ENCODE measurements around the gene TF. TPM values are rescaled to one million over a fixed set of nuclear protein-coding genes. Genes with fewer than 3 reads are reported as not detected.
A peak's percentile ranks its signal among the peaks of the same experiment; 100 is the strongest.

The TF gene
- total and polyA plus RNA-seq, 4 donors: 0.75 to 7.4 (median 1.6) TPM

DNA sequence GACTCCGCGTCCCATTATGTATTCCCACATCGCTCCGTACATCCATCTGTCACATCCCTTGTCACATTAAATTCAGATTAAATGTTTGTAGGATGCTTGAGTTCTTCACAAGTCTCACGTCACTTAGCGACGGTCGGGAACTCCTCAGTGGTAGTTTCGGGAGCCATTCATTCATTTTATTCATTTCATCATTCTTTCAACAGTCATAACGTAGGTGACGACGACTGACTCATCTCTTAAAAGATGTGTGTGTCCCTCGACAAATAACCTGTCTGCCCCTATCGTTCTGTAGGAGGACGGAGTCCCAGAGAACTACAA lies 59.1 kb downstream of the TF start:
- Histone ChIP-seq H3K27me3 (ENCODE audit: control insufficient read depth in 1 of 2, insufficient read depth in 2 of 2, low read length in 1 of 2) (no peaks in the 10 kb centered on the region), H3K36me3 (ENCODE audit: control insufficient read depth in 1 of 2, insufficient read depth in 2 of 2, low read length in 1 of 2) (no peaks in the 10 kb centered on the region), H3K9me3 (ENCODE audit: control insufficient read depth, low read length) (no peaks in the 10 kb centered on the region), H3K27ac (ENCODE audit: low read depth in 1 of 2, low read length in 2 of 2) (no peak overlapping the region), H3K4me1 (ENCODE audit: control insufficient read depth in 1 of 2, insufficient read depth in 2 of 2, low read length in 2 of 2) (no peaks in the 10 kb centered on the region), H3K4me3 (ENCODE audit: low read length in 2 of 2) (peak overlapping the region; percentile 32 to 71)
- WGBS, 2 donors: 3 to 7% methylated on average over 15 of the region's 15 CpGs
- ATAC-seq (ENCODE audit: low FRiP score): no peak
- no peak for DNase-seq
- intact Hi-C loops (cut with DNase I): no loop called here

DNA sequence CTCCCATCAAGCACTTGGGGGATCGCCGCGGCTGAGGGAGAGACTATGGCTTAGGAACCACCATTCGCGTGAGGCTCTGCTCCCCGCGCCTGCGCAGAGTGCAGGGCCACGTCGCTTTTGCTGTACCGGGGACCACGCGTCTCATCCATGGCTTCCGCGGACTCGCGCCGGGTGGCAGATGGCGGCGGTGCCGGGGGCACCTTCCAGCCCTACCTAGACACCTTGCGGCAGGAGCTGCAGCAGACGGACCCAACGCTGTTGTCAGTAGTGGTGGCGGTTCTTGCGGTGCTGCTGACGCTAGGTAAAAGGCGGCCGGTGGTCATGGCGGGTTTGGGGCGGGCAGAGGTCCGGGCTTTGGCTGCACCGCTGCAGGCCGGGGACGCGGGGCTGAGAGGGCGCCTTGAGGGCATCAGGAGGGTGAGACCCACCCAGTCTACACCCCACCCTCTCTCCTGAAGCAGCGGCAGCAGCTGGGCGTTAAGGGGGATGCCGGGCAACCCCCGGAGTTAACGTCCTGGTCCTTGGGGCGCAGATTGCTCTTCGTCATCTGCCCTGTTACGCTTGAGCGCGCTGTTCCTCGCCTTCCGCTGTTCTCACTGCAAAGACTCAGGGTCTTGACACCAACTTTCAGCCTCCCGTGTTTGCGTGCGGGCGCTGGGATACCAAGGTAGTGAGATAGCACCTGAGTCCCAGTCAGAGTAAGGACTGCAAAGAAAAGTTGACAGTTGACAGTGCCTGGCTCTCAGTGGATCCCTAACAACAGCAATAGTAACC lies 59.7 kb downstream of the TF start, which contains the start of gene SRPRB:
Gene SRPRB, plus strand, starts transcription at position 114 of the 774 bp plus-strand sequence. Its CDS starts 34 bp downstream, at position 148.
- peak; percentile 100 for ATAC-seq (ENCODE audit: low FRiP score)

DNA sequence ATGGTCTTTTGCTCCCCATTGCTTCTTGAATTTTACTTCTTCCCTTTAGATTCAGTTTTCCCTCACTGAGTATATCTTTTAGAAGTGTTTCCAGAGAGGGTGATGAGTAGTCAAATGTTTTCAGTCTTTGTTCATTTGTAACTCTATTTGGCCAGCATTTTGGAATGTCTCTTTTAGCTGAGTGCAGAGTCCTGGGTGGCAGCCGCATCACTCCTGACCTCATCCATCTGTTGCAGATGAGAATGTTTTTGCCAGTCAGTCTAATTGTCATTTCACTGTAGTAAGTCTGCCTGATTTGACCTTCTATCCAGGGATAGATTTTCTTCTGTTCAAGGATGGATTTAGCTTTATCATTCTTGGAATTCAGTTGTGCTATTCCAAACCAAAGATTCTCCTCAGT lies 66.7 kb downstream of the TF start:
- Histone ChIP-seq H3K36me3 (ENCODE audit: control insufficient read depth in 1 of 2, insufficient read depth in 2 of 2, low read length in 1 of 2) (peaks cover 2 to 9% of the 10 kb centered on the region in 2 donors), H3K27ac (ENCODE audit: low read depth in 1 of 2, low read length in 2 of 2) (no peak overlapping the region), H3K4me3 (ENCODE audit: low read length in 2 of 2) (no peak overlapping the region), H3K9me3 (ENCODE audit: control insufficient read depth, low read length) (no peaks in the 10 kb centered on the region), H3K4me1 (ENCODE audit: control insufficient read depth in 1 of 2, insufficient read depth in 2 of 2, low read length in 2 of 2) (no peaks in the 10 kb centered on the region), H3K27me3 (ENCODE audit: control insufficient read depth in 1 of 2, insufficient read depth in 2 of 2, low read length in 1 of 2) (no peaks in the 10 kb centered on the region)
- no peak for ATAC-seq (ENCODE audit: low FRiP score)
- DNase-seq: no peak
- intact Hi-C loops (cut with DNase I): loop anchor here (10.0 kb wide), 2 partner anchors 242 to 402 kb away; no protein-coding TSS in a partner anchor
- WGBS, 2 donors: 61 to 67% methylated on average over 1 of the region's 1 CpG

More for the DNA sequence above, 59.7 kb downstream of the TF start, which contains the start of gene SRPRB:
- no peaks in the 10 kb centered on the region for H3K9me3 ChIP-seq (ENCODE audit: control insufficient read depth, low read length)
- H3K27ac ChIP-seq (ENCODE audit: low read depth in 1 of 2, low read length in 2 of 2): no peak within 1 kb of the TSS
- peaks cover 0 to under 1% of the 10 kb centered on the region in 2 donors for H3K36me3 ChIP-seq (ENCODE audit: control insufficient read depth in 1 of 2, insufficient read depth in 2 of 2, low read length in 1 of 2)
- no peaks in the 10 kb centered on the region for H3K4me1 ChIP-seq (ENCODE audit: control insufficient read depth in 1 of 2, insufficient read depth in 2 of 2, low read length in 2 of 2)
- 0 to 1% methylated on average over 53 of the region's 53 CpGs for WGBS, 2 donors
- peak; percentile 97 to 98 for DNase-seq
- peak within 1 kb of the TSS; percentile 70 to 71 for H3K4me3 ChIP-seq (ENCODE audit: low read length in 2 of 2)
- intact Hi-C loops (cut with DNase I): no loop called here
- no peaks in the 10 kb centered on the region for H3K27me3 ChIP-seq (ENCODE audit: control insufficient read depth in 1 of 2, insufficient read depth in 2 of 2, low read length in 1 of 2)

DNA sequence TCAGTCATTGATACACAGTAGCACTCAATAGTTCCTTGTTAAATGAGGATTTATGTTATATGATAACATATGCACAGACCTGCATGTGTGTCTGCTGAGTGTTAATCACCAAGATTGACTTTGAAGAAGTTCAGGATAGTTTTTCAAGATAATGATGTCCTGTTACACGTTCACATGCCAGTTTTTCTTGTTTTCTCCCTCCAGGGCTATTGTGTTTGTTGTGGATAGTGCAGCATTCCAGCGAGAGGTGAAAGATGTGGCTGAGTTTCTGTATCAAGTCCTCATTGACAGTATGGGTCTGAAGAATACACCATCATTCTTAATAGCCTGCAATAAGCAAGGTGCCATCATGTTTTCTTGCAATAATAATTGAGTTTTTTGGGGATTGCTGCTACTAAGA lies 69.2 kb downstream of the TF start:
- H3K36me3 ChIP-seq (ENCODE audit: control insufficient read depth in 1 of 2, insufficient read depth in 2 of 2, low read length in 1 of 2): peaks cover 6 to 9% of the 10 kb centered on the region in 2 donors
- WGBS, 2 donors: 82 to 86% methylated on average over 2 of the region's 2 CpGs
- intact Hi-C loops (cut with DNase I): loop anchor here (10.0 kb wide), 2 partner anchors 239 to 399 kb away; no protein-coding TSS in a partner anchor

DNA sequence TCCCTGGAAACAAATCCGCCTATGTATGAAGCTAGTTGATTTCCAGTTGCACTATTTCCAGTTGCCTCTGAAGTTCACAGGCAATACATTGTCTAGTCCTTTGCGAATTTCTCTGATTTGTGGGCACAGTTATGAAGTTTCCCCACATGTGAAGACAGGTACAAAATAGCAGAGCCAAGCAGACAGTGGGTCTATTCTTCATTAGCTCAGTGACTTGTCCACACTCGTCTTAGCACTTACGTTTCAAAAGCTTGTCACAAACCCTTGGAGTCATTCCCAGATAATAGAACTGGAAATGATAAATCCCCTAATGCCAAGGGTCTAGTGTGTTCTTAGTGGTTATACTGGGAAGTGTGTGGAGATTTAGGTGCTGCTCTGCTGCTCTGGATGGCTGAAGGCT lies 73.9 kb downstream of the TF start:
- Histone ChIP-seq H3K27ac (ENCODE audit: low read depth in 1 of 2, low read length in 2 of 2) (no peak overlapping the region), H3K4me3 (ENCODE audit: low read length in 2 of 2) (no peak overlapping the region), H3K9me3 (ENCODE audit: control insufficient read depth, low read length) (no peaks in the 10 kb centered on the region), H3K36me3 (ENCODE audit: control insufficient read depth in 1 of 2, insufficient read depth in 2 of 2, low read length in 1 of 2) (peaks cover 6 to 7% of the 10 kb centered on the region in 2 donors), H3K27me3 (ENCODE audit: control insufficient read depth in 1 of 2, insufficient read depth in 2 of 2, low read length in 1 of 2) (no peaks in the 10 kb centered on the region), H3K4me1 (ENCODE audit: control insufficient read depth in 1 of 2, insufficient read depth in 2 of 2, low read length in 2 of 2) (no peaks in the 10 kb centered on the region)
- intact Hi-C loops (cut with DNase I): no loop called here
- ATAC-seq (ENCODE audit: low FRiP score) (no peak), DNase-seq (no peak)
- 89 to 91% methylated on average over 4 of the region's 4 CpGs for WGBS, 2 donors

More for the DNA sequence above, 69.2 kb downstream of the TF start:
- Histone ChIP-seq H3K27ac (ENCODE audit: low read depth in 1 of 2, low read length in 2 of 2) (no peak overlapping the region), H3K4me1 (ENCODE audit: control insufficient read depth in 1 of 2, insufficient read depth in 2 of 2, low read length in 2 of 2) (no peaks in the 10 kb centered on the region), H3K9me3 (ENCODE audit: control insufficient read depth, low read length) (no peaks in the 10 kb centered on the region), H3K27me3 (ENCODE audit: control insufficient read depth in 1 of 2, insufficient read depth in 2 of 2, low read length in 1 of 2) (no peaks in the 10 kb centered on the region), H3K4me3 (ENCODE audit: low read length in 2 of 2) (no peak overlapping the region)
- ATAC-seq (ENCODE audit: low FRiP score) (no peak), DNase-seq (no peak)

DNA sequence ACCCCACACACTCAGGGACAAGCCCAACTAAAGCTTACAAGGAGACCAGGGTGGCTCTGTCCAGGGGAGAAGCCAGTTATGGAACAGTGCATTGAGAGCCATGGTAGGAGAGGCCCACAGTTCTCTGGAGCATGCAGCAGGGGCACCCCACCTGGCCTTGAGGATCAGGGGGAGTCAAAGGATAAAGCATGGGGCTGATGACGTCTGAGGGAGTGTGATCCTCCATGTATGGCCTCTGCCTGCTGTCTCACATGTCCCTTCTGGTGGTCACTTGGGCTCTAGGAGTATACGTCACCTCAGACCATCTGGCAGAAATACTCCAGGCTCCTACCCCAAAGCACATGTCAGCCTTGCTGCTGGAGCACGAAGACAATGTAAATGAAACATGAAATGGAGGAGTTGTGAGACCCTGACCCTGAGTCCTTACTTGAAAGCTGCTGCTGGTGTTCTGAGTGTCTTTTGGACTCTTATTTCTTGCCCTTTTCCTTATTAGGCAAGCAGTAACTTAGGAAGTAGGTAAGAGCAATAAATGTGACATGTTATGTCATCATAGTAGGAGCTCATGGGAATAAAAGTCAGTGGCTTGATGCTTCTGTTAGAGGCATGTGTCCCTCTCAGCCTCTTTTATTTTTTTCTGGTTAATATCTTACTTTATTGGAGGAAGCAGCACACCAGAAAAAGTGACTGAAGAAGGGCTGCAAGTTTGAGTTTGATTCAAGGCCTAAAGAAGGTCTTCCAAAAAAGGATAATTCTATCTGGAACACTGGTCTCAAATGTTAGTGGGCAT lies 74.9 kb downstream of the TF start:
- no peak overlapping the region for H3K4me3 ChIP-seq (ENCODE audit: low read length in 2 of 2)
- ATAC-seq (ENCODE audit: low FRiP score) (no peak), DNase-seq (no peak)
- 83 to 86% methylated on average over 3 of the region's 3 CpGs for WGBS, 2 donors
- no peak overlapping the region for H3K27ac ChIP-seq (ENCODE audit: low read depth in 1 of 2, low read length in 2 of 2)
- intact Hi-C loops (cut with DNase I): no loop called here
- H3K27me3 ChIP-seq (ENCODE audit: control insufficient read depth in 1 of 2, insufficient read depth in 2 of 2, low read length in 1 of 2): no peaks in the 10 kb centered on the region
- H3K9me3 ChIP-seq (ENCODE audit: control insufficient read depth, low read length): no peaks in the 10 kb centered on the region
- no peaks in the 10 kb centered on the region for H3K4me1 ChIP-seq (ENCODE audit: control insufficient read depth in 1 of 2, insufficient read depth in 2 of 2, low read length in 2 of 2)
- peaks cover 6 to 7% of the 10 kb centered on the region in 2 donors for H3K36me3 ChIP-seq (ENCODE audit: control insufficient read depth in 1 of 2, insufficient read depth in 2 of 2, low read length in 1 of 2)

DNA sequence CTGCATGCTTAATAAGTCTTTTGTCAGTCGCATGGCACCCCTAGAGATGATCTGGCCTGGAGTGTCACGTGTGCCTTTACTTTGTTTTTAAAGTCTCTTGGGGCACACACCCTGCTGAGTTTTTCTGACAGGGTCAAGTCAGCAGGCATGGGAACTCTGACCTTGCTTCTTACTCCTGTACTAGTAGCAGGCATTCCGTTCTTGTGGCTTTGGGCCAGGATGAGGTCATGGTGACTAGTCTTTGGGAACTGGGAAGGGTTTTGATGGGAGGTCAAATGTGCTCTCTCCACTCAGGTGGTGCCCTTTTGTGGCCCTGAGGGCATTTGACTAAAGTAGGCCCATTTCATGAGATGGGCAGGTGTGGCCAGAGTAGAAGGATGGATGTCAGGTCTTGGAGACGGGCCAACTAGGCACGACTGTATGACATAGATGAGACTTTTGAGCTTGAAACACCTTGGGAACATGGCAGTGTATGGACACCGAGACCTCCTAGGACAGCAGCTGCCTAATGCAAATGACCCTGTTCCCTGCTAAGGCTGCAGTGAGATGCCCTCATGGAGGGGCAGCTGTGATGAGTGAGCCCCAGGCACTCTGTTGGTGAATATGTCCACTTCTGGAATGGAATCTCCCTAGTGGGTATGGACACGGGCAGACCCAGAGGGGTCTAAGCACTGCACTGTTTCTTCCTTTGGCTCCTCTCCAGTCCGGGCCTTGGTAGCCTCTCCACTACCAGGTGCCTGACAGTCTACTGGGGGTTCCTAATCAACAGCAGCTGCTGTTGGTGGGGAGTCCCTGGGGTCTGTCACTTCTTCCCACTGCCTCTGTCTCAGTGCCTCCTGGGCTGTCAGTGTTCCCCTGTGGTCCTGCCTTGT lies 75.8 kb downstream of the TF start:
- Histone ChIP-seq H3K36me3 (ENCODE audit: control insufficient read depth in 1 of 2, insufficient read depth in 2 of 2, low read length in 1 of 2) (peaks cover 6 to 7% of the 10 kb centered on the region in 2 donors), H3K4me3 (ENCODE audit: low read length in 2 of 2) (no peak overlapping the region), H3K4me1 (ENCODE audit: control insufficient read depth in 1 of 2, insufficient read depth in 2 of 2, low read length in 2 of 2) (no peaks in the 10 kb centered on the region), H3K27me3 (ENCODE audit: control insufficient read depth in 1 of 2, insufficient read depth in 2 of 2, low read length in 1 of 2) (no peaks in the 10 kb centered on the region), H3K9me3 (ENCODE audit: control insufficient read depth, low read length) (no peaks in the 10 kb centered on the region), H3K27ac (ENCODE audit: low read depth in 1 of 2, low read length in 2 of 2) (no peak overlapping the region)
- WGBS, 2 donors: 73 to 78% methylated on average over 8 of the region's 8 CpGs
- intact Hi-C loops (cut with DNase I): no loop called here
- DNase-seq: peak; percentile 61 to 89
- ATAC-seq (ENCODE audit: low FRiP score): peak; percentile 33

DNA sequence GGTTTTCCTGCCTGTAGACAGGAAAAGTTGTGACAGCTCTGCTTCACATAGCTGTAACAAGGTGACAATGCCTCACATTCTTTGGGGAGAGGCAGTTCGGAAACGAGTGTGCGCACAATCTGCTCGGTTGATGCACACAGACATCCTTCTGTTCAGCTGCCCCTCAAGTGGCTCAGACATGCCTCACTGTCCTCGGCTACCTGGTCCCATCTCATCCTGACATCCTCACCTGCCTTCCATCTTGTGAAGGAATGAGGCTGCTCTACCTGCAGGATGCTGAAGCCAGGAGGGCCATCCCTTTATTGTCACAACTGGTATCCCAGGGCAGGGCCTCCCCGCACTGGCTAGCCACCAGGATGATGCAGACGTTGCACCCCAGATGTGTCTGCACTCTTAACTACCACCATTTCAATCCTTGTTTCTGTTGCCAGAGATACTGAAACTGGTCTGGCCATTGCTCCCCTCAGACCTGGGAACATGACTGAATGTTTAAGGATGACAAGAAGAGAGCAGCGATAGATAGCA lies 78.8 kb downstream of the TF start:
- H3K4me1 ChIP-seq (ENCODE audit: control insufficient read depth in 1 of 2, insufficient read depth in 2 of 2, low read length in 2 of 2): no peaks in the 10 kb centered on the region
- DNase-seq (no peak), ATAC-seq (ENCODE audit: low FRiP score) (no peak)
- peaks cover 2 to 4% of the 10 kb centered on the region in 2 donors for H3K36me3 ChIP-seq (ENCODE audit: control insufficient read depth in 1 of 2, insufficient read depth in 2 of 2, low read length in 1 of 2)
- intact Hi-C loops (cut with DNase I): no loop called here
- WGBS, 2 donors: 84 to 85% methylated on average over 8 of the region's 8 CpGs
- no peak overlapping the region for H3K27ac ChIP-seq (ENCODE audit: low read depth in 1 of 2, low read length in 2 of 2)
- H3K27me3 ChIP-seq (ENCODE audit: control insufficient read depth in 1 of 2, insufficient read depth in 2 of 2, low read length in 1 of 2): no peaks in the 10 kb centered on the region
- no peak overlapping the region for H3K4me3 ChIP-seq (ENCODE audit: low read length in 2 of 2)
- no peaks in the 10 kb centered on the region for H3K9me3 ChIP-seq (ENCODE audit: control insufficient read depth, low read length)
